Common myeloid progenitor, CD34-positive (primary cell): ENCODE results near the gene PTPN1.

ENCODE experiments used
- CTCF ChIA-PET: fragments of 350-600 bp; sonication (Branson Sonifier 250); formaldehyde crosslinking; loops from one replicate; lab custom pipeline; 2021; ENCODE audit warnings: antibody characterized with exemption; lab: Charles Lee
- POLR2A ChIA-PET: fragments of 350-600 bp; sonication (Branson Sonifier 250); formaldehyde crosslinking; loops from one replicate; lab custom pipeline; 2021; ENCODE audit warnings: antibody characterized with exemption; lab: Charles Lee
- DNase-seq, 3 donors: peaks; one replicate each; pipeline versions ENCODE4 v3.0.0 to v3.0.0-alpha.2; 2013
- H3K27ac ChIP-seq, 2 experiments: 1 replicate in 1 of 2; 2 replicates in 1 of 2; pipeline ENCODE4 v1.7.0; 2013; ENCODE audit warnings: inconsistent platforms in 2 of 2, low read length in 2 of 2, mild to moderate bottlenecking in 2 of 2, low read depth in 1 of 2, moderate library complexity in 1 of 2; ENCODE audit not compliant: severe bottlenecking in 2 of 2, insufficient read depth in 1 of 2, poor library complexity in 1 of 2
- H3K27me3 ChIP-seq, 5 experiments: replicated peaks in 2 of 5; 1 replicate in 3 of 5; 2 replicates in 2 of 5; pipeline versions ENCODE4 v1.6.1 to v1.7.0; 2013; ENCODE audit warnings: low read length in 4 of 5, mild to moderate bottlenecking in 2 of 5, moderate library complexity in 2 of 5, inconsistent platforms in 1 of 5; ENCODE audit not compliant: insufficient read depth in 5 of 5, control insufficient read depth in 4 of 5
- H3K36me3 ChIP-seq, 4 experiments: 1 replicate in 2 of 4; 2 replicates in 2 of 4; pipeline versions ENCODE4 v1.6.1 to v1.7.0; 2013; ENCODE audit warnings: low read length in 3 of 4, control low read depth in 1 of 4, mild to moderate bottlenecking in 1 of 4; ENCODE audit not compliant: control insufficient read depth in 4 of 4, insufficient read depth in 4 of 4
- H3K4me1 ChIP-seq, 4 experiments: 1 replicate in 3 of 4; 2 replicates in 1 of 4; pipeline versions ENCODE4 v1.6.1 to v1.7.1; 2013; ENCODE audit warnings: low read length in 3 of 4, mild to moderate bottlenecking in 3 of 4, control low read depth in 1 of 4, inconsistent platforms in 1 of 4, moderate library complexity in 1 of 4; ENCODE audit not compliant: control insufficient read depth in 4 of 4, insufficient read depth in 4 of 4; ENCODE audit errors: control extremely low read depth in 1 of 4
- H3K4me3 ChIP-seq, 7 experiments: 1 replicate in 4 of 7; 2 replicates in 3 of 7; pipeline versions ENCODE4 v1.5.1 to v1.7.0; 2013; ENCODE audit warnings: mild to moderate bottlenecking in 7 of 7, low read length in 6 of 7, moderate library complexity in 6 of 7, inconsistent platforms in 2 of 7, low read depth in 2 of 7, control low read depth in 1 of 7; ENCODE audit not compliant: insufficient read depth in 4 of 7, control insufficient read depth in 1 of 7; ENCODE audit errors: extremely low read depth in 1 of 7
- H3K9me3 ChIP-seq, 5 experiments: 1 replicate in 4 of 5; 2 replicates in 1 of 5; pipeline versions ENCODE4 v1.6.1 to v1.7.1; 2013; ENCODE audit warnings: low read length in 4 of 5, mild to moderate bottlenecking in 2 of 5, inconsistent platforms in 1 of 5, low read depth in 1 of 5, moderate library complexity in 1 of 5; ENCODE audit not compliant: control insufficient read depth in 4 of 5, insufficient read depth in 2 of 5; ENCODE audit errors: control extremely low read depth in 1 of 5
- WGBS: methylation state at CpG from one replicate; pipeline ENCODE4 v1.1.5; 2013; ENCODE audit not compliant: insufficient coverage; 5-methylcytosine and 5-hydroxymethylcytosine counted together

Gene PTPN1

DNA sequence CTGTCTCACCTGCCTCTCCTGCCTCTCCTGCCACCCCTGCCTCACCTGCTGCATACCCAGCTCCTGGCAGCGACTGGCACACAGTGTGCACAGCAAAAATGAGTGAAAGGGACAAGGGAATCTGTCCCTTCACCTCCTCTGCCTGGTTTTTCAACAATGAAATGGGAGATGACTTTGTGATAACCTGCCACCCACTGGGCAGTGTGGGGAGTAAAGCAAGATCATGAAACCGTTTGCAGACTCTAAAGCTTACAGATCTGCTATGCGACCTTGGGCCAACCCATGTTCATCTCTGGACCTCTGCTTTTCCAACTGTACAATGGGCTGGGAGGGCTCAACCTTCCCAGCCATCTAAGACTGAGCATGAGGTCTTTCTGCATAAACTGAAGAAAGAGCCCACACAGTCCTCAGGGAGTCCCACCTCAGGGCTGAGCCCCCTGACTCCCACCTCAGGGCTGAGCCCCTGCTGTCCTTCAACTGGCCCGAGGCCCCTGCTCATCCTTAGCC lies 100.1 kb downstream of the PTPN1 start:
- no peak overlapping the region for H3K4me3 ChIP-seq
- DNase-seq, result no peak
- no peaks in the 10 kb centered on the region for H3K4me1 ChIP-seq

GRCh38 chr20:50611128-50611810 lies 101.1 kb downstream of the PTPN1 start:
- Histone ChIP-seq H3K4me1 (no peaks in the 10 kb centered on the region), H3K27ac (no peak overlapping the region), H3K4me3 (no peak overlapping the region), H3K36me3 (peaks cover 0 to 21% (median 6%) of the 10 kb centered on the region in 4 experiments), H3K9me3 (no peaks in the 10 kb centered on the region), H3K27me3 (no peaks in the 10 kb centered on the region)
- ChIA-PET CTCF (interaction anchor here (1.5 kb wide), 1 partner anchor 13 kb away, joined by 3 read pairs; no protein-coding TSS in a partner anchor), POLR2A (no interaction called here)
- WGBS, result 92% methylated on average over 12 of the region's 15 CpGs
- DNase-seq, result no peak

More for the DNA sequence above, 100.1 kb downstream of the PTPN1 start:
- ChIA-PET POLR2A (interaction anchor here (0.6 kb wide), 1 partner anchor 135 kb away, joined by 4 read pairs; no protein-coding TSS in a partner anchor), CTCF (interaction anchor here (1.4 to 1.5 kb wide), 2 partner anchors 13 to 14 kb away, joined by 3 read pairs; no protein-coding TSS in a partner anchor)
- no peaks in the 10 kb centered on the region for H3K27me3 ChIP-seq
- H3K36me3 ChIP-seq, result peaks cover 0 to 17% (median 6%) of the 10 kb centered on the region in 4 experiments
- H3K27ac ChIP-seq, result no peak overlapping the region
- no peaks in the 10 kb centered on the region for H3K9me3 ChIP-seq
- 100% methylated on average over 3 of the region's 4 CpGs for WGBS

- no peaks in the 10 kb centered on the region for H3K27me3 ChIP-seq
- WGBS, result 97% methylated on average over 10 of the region's 15 CpGs
- DNase-seq, result no peak
- no peaks in the 10 kb centered on the region for H3K9me3 ChIP-seq
- peaks cover 0 to 22% (median 2%) of the 10 kb centered on the region in 4 experiments for H3K36me3 ChIP-seq
- ChIA-PET POLR2A (interaction anchor here (0.6 kb wide), 1 partner anchor 19 kb away, joined by 3 read pairs; no protein-coding TSS in a partner anchor), CTCF (interaction anchor here (1.0 kb wide), 1 partner anchor 19 kb away, joined by 4 read pairs; no protein-coding TSS in a partner anchor)
- no peak overlapping the region for H3K4me3 ChIP-seq
- no peak overlapping the region for H3K27ac ChIP-seq
- no peaks in the 10 kb centered on the region for H3K4me1 ChIP-seq
Observed at GRCh38 chr20:50613438-50614169, 103.4 kb downstream of the PTPN1 start.

- no peak for DNase-seq
- 98% methylated on average over 6 of the region's 6 CpGs for WGBS
- no peak overlapping the region for H3K27ac ChIP-seq
- H3K9me3 ChIP-seq, result no peaks in the 10 kb centered on the region
- ChIA-PET POLR2A (no interaction called here), CTCF (no interaction called here)
- H3K4me1 ChIP-seq, result no peaks in the 10 kb centered on the region
- H3K27me3 ChIP-seq, result no peaks in the 10 kb centered on the region
- peaks cover 0 to 25% (median 1%) of the 10 kb centered on the region in 4 experiments for H3K36me3 ChIP-seq
- H3K4me3 ChIP-seq, result no peak overlapping the region
Observed at GRCh38 chr20:50615407-50615806, 105.2 kb downstream of the PTPN1 start.

DNA sequence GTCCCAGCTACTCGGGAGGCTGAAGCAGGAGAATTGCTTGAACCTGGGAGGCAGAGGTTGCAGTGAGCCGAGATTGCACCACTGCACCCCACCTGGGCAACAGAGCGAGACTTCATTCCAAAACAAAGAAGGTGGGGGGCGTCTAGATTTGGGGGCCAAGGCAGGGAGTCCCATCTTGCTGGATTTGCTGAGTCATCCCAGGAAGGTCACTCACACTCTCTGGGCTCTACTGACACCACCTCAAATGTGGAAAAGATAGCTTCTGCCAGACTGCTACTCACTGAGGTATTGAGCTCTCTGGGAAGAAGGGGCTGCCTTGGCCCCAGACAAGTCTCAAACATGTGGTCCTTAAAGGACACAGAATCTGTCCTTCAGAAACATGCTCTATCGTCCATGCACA lies 106.8 kb downstream of the PTPN1 start:
- Histone ChIP-seq H3K4me1 (no peaks in the 10 kb centered on the region), H3K9me3 (peaks cover 0 to 11% (median 6%) of the 10 kb centered on the region in 5 experiments), H3K27me3 (no peaks in the 10 kb centered on the region), H3K27ac (no peak overlapping the region), H3K36me3 (peaks cover 0 to 31% (median 4%) of the 10 kb centered on the region in 4 experiments), H3K4me3 (no peak overlapping the region)
- ChIA-PET POLR2A (no interaction called here), CTCF (interaction anchor here (1.0 kb wide), 1 partner anchor 29 kb away, joined by 3 read pairs; no protein-coding TSS in a partner anchor)
- no peak for DNase-seq
- WGBS, result 95% methylated on average over 5 of the region's 5 CpGs

DNA sequence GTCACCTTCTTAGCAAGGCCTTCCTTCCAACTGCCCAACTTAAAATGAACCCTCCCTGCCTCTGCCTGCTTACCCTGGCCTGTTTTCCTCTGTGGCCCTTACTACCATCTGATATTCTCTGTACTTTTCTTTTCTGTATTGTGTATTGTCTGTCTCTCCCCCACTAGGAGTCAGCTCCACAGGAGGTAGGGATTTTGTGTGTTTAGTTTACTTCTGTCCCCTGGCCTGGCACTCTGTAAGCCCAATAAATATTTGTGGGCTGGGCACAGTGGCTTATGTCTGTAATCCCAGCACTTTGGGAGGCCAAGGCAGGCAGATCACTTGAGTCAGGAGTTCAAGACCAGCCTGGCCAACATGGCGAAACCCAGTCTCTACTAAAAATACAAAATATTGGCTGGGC lies 108.4 kb downstream of the PTPN1 start:
- ChIA-PET POLR2A (no interaction called here), CTCF (no interaction called here)
- DNase-seq, result no peak
- no peak overlapping the region for H3K27ac ChIP-seq
- peaks cover 0 to 11% (median 6%) of the 10 kb centered on the region in 5 experiments for H3K9me3 ChIP-seq
- no peak overlapping the region for H3K4me3 ChIP-seq
- H3K36me3 ChIP-seq, result peaks cover 0 to 29% (median 4%) of the 10 kb centered on the region in 4 experiments
- H3K27me3 ChIP-seq, result no peaks in the 10 kb centered on the region
- no peaks in the 10 kb centered on the region for H3K4me1 ChIP-seq
- 100% methylated on average over 1 of the region's 1 CpG for WGBS
